Activated CD4-positive, alpha-beta T cell treated with anti-CD3 and anti-CD28 coated beads, Interleukin-2, amount 50 U/mL, for 16 hours (primary cell): ENCODE measurements around the gene ICA1.
A peak's percentile ranks its signal among the peaks of the same experiment; 100 is the strongest.

ENCODE experiments used
- DNase-seq: peaks from one replicate; pipeline ENCODE4 v3.0.0-alpha.2; 2020

Gene ICA1

DNA sequence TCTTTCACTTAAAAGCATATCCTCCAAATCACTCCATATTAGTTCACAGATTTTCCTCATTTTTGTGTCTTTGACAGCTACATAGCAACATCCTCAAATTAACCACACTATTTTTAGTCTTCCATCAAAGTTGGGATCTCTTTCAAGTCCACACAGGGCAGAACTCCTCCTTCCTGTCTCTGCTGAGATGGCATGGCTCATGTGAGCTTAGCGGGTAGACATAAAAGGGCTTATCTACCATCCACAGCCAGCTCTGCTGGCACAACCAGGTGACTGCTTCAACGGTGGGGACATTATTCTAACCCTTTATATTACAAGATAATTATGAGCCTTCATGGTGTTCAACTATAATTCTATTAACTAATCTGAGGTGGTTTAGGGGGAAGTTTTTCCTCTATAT lies 35.5 kb downstream of the ICA1 start:
- DNase-seq = no peak

DNA sequence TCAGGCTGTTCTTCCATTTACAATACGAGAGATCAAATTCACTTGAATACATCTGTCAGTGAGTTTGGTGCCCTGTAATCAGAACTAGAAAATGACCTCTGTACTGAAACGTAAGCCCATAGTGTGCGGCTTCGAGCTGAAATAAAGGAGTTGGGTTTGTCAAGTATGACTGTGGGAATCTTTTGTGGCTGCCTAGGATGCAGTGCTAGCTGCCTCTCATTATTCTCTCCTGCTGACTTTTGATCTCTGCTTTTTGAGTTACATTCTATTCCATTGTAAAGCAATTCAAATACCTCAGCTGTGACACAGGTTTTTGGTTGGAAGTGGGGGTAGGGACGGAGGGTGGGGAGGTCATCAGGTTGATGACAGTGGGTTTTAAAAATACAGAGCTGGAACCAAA lies 40.4 kb downstream of the ICA1 start:
- no peak for DNase-seq

DNA sequence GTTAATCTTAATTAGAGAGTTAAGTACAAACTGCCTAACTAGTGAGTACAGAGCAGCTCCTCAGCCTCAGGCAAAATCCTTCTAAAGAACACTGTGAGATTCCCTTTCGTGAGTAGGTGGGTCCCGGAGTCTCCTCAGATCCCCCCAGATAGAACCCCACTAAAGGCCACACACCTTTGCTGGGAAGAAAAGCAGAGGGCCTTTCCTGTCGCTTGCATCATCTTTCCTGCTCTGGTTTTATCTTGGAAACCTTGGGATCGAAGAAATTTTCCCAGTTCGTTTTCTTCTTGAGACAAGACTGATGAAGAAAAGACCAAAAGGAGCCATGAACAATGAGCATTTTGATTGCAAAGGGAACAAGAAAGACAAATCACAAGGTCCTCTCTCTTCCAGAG lies 40.9 kb downstream of the ICA1 start:
- DNase-seq = no peak

DNA sequence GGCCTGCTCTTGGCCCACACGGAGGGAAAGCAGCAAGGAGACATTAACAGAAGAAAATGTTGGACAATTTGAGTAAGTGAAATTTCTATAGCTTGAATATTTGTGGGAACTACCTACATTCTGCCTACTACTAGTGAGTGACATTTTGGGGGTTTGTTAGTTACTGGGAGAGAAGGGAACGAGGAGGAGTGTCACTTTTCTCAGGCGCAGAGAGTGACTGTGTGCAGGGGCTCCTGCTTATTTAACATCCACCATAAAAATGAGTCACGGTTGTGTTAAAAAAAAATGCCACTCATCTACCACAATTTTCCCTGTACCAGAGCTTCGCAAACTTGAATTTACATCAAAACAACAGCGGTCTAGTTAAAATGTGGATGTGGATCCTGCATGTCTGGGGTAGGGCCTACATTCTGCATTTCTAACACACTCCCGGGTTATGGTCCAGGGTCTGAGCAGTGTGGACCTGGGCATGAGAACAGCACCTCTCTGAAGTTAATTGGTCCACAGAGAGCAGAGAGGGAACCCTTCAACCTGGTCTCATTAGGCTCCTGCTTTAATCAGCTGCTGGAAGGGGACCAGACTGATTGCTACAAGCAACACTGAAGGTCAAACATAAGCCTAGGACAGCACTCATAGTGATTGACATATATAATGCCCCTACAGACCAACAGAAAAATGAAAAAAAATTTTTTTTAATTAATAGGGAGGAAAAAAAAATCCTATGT lies 41.4 kb downstream of the ICA1 start:
- DNase-seq = no peak

DNA sequence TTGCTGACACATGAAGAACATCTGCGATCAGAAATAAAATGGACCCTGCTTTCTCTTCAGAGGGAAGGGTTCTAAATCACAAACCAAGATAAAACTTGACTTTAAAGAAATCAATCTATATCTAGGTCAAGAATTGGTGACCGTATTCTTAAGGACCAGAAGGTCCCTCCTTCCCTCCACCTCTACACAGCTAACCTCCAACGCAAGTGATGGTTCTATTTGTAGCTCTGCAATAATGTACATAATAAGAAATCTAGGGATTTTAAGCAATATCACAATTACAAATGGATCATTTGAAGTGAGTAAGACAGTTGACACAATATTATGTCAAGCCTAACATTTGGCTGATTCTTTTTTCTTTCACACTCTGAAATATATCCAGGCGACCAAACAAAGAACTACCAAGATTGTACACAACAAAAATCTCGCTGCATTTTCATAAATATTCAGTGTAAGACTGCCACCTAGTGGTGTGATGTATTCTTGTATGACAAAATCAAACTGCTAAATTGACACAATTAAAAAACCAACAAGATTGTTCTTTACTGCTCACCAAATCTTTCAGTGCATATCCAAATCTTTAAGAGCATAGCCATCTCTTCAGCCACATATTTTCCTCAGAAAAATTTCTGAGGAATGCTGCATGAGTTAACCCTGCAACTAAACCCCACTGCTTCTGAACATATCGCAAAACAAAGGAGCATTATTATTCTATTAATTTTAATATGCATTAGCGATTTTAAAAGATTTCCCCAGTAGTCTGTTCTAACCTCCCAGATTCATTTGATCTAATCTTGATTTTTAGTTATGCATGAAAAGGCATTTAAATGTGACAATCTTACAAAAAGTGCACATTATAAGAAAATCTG lies 44.5 kb downstream of the ICA1 start:
- peak; percentile 64 for DNase-seq

DNA sequence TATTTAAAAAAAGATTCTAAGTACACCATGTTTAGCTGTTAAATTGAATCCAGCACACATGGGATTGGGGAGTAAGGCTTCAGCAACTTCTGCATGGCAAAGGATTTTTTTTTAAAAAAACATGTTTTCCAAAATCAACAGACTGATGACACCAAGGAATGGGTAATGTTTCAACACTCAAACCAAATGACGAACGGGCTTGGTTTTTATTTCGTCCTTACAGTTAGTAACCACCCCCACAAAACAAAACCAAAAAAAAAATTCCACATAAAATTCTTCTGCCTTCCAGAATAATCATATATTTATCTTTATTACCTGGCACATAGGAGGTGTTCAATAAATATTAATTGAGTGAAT lies 45.7 kb downstream of the ICA1 start:
- no peak for DNase-seq

DNA sequence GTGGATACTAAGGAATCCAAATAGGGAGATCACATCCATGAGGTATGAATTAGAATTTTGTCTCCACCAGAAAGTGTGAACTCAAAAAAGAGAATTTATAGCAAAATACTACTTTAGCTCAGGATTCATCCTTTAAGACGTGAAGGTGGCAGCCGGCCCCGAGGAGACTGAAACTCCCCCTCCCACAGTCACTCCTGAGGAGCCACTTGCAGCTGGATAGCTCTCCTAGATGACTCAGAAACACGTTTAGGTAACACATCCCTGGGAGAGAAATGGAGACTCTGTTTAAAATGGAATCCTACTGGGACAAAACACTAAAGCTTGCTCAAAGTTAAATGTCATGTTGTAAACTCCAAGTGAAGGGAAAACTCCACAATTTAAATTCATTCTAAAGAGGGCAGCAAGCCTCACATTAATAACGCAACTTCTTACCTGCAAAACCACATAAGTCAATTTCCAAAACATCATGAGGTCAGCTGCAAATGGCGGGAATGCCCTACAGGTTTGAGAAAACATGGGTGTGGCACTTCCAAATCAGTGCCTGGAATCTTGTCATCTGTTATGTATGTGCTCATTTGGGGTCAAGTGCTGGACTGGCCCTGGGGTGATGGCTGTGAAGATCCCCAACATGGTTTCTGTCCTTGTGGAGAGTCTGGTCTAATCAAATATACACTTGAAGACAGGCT lies 46.2 kb downstream of the ICA1 start:
- DNase-seq = no peak

DNA sequence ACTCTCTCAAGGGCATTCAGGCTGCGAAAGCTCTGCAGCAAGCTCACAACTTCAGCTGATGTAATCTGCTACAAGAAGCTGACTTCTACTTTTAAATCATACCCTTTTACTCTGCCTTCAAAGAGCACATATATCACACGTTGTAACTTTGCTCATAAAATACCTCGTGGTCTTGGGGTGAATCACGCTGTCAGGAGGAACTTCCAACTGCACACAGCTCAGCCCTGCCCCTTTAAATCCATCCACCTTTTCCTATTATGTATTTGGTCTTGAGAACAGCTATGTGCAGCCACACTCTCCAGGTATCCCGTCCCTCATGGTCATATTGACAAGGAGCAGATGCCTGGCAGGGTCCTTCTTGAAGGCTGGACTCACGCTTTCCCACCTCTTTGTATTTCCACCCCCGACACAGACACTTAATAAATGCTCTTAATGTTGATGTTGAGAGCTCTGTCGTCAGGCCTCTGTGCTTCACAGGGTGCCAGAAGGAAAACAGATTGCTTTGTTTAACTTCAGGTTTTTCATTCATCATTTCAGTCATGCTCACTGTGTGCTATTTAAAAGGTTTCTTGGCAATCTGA lies 47.6 kb downstream of the ICA1 start:
- no peak for DNase-seq

DNA sequence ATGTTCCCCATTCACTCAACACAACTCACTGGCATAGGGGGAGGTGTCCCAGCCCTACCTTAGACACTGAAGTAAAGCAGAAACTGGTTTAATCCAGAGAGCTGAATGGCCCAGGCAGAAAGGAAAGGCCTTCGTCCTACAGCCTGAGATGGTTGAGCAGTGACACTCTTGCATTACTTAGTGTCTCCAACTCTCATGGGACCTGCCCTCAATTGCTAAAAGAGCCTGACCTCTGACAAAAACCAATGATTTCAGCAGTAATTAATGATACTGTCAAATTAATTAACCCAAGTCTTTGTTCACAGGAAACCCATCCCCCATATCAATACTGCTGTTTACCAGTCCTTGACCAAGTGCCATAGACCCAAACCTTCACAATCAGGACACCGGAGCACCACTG lies 48.6 kb downstream of the ICA1 start:
- no peak for DNase-seq

DNA sequence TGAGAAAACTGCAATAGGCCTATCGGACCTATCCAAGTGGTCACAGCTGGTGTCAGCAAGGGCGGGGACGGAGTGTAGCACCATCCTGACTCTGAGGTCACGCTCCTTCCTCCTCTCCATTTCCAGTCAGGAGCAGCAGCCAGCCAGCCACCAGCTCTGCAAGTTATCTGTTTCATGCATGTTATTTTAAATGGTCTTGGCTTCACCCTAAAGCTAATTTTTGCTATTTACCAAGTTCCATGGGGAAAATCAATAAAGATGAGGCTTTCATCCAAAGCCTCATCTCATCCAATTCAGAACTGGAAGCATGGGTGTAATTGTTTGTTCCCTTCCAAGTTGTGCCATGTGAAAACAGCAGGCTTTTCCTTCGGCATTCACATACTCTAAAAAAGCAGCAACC lies 49.3 kb downstream of the ICA1 start:
- DNase-seq = no peak

DNA sequence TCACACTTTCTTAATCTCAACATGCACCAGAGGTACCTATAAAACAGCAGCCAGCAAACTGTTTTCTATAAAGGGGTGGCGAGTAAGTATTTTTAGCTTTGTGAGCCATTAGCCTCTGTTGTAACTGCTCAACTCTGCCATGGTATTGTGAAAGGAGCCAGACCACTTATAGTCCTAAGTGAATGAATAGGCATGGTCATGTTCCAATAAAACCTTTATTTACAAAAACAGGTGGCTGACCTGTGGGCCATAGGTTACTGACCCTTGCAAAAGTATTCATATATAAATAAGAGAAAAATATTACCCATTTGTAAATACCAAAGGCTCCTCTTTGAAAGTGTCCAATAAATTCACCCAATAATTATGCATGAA lies 50.3 kb downstream of the ICA1 start:
- no peak for DNase-seq

DNA sequence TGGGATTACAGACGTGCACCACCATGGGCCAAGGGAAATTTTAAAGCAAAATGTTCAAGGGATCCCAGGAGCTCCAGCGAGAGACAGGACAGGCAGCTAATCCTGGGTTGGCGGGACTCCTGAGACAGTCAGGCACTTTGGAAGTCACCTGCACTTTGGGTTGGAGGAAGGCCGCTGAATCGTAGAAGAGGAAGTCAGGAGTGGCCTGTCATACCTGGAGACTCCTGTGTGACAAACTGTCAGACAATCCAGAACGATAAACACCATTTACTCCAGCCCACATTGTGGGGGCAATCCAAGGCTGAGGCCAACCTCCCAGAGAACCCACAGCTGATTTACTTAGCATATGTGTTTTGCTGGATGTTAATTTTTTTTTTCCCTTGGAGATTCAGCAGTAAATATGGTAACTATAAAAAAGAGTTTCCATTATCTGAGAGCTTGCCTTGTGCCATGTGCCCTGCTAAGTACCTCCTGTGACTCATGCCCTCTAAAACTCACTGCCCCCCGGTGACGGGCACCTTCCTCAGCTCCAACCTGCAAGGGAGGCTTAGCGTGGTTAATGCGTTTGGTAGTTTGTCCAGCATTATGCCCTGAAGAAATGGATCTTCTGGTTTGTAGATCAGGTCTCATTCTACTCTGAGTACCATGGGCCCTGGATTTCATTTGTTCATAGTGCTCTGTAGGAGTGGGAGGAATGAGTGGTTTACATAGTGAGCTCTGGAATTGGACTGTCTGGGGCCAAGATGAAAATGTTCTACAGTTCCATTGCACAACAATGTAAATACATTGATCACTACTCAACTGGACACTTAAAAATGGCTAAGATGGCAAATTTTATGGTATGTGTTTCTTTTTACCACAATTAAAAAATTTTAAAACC lies 50.9 kb downstream of the ICA1 start:
- no peak for DNase-seq

DNA sequence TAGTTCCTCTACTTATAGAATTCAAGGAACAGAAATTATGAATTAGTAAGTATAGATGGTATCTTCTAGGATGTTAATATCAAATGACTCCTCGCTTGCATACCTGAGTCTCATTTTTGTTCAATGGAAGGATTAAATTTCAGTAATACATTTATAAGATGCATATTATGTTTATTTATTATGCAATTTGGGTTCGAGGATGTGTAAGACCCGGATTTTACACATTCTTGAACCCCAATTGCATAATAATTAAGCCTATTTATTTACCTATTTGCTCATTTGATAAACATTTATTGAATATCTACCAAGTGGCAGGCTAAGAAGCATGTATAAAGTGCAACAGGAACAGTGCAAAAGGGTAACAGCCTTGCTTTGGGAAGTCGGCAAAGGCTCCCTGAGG lies 52.6 kb downstream of the ICA1 start:
- DNase-seq = no peak

DNA sequence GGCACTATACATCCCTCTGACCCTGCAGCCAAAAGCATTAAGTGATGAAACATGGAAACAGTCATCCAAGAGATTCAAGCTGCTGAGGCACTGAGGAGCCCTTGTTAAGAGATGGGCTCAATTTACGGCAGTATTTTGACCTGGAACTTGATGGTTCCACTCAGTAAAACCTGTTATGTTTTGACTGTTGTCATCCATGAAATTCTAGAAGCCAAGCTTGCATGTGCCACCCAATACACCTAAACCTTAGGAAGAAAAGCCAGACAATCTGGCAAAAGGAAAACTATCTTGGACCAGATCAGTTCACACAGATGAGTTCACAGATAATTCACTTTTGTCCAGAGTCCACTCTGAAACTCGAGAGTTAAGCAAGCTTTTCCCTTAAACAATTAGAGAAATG lies 53.2 kb downstream of the ICA1 start:
- DNase-seq = no peak

DNA sequence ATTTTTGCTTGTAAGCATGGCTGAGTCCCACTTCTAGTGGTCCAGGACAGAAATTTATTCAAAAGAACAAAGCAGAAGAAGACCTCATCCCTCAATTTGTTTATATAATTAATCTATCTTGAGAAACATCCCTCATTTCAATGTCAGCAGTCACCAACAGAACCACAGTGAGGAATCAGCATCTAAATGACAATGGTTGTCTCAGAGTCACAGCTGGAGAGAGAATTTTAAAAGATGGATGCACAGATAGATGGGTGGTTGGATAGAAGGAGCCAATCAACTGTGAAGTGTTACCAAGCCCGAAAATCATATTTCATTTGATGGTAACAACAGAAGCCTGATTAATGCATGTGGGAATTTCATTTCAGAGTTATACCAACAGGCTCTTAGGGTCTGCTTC lies 55.0 kb downstream of the ICA1 start:
- DNase-seq = no peak

DNA sequence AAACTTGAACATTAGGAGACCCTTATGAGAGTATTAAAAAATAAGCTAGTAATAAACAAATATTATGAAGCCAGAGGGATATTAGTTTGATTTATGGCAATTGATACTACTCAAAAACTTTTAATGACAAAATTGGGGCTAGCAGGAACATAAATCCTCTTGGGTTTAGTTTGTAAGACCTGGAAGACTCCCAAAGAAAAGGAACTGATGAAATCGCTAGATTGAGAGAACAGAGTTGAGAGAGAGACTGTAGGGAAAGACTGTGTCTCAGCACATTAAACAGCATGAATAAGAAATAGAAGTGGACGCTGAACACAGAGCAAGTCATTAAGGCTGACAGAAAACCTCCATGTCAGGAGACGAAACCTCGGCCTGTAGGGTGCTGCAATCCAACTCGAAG lies 56.4 kb downstream of the ICA1 start:
- DNase-seq = no peak

DNA sequence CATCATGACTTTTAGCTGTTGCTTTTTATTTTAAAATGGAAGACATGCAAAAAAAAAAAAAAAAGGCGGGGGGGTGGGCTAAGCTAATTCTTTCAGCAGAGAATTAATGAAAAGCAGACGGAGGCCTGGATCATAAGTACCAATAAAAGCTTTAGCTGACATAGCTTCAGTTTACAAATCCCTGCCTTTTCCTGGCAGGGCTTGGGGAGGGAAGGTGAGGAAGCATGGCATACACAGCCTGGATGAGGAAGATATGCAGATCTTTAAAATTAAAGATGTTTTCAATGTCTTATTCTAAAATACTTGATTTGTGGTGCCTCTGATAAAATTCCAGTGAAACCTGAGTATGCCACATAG lies 57.0 kb downstream of the ICA1 start:
- no peak for DNase-seq

DNA sequence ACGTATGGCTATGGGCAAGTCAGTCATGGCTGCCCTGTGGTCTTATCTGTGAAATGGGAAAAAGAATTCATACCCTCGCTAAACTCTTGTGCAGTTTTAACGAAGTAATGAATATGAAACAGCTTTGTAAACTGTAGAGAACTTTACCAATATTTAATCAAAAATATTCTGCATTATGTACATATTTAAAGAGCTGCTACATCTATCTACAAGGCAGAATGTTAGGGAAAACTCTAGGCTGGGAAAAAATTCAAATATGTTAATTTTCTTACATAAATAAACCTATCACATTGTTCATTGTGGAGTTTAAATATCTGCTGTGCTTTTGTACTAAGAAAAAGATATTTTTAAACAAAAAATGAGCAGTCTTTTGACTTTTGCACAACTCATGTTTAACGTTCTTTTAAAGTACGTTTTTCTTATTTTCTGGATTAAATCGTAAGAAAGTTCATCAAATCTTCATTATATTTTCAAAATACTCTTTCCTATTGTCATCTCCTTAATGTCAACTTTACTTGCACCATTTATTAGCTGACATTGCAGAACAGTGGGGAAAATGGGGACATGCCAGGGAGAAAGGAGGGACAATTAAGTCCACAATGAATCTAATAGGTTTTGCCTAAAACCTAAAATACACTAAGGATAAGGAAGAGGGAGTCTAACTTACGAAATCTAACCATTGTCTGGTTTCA lies 57.5 kb downstream of the ICA1 start:
- no peak for DNase-seq

DNA sequence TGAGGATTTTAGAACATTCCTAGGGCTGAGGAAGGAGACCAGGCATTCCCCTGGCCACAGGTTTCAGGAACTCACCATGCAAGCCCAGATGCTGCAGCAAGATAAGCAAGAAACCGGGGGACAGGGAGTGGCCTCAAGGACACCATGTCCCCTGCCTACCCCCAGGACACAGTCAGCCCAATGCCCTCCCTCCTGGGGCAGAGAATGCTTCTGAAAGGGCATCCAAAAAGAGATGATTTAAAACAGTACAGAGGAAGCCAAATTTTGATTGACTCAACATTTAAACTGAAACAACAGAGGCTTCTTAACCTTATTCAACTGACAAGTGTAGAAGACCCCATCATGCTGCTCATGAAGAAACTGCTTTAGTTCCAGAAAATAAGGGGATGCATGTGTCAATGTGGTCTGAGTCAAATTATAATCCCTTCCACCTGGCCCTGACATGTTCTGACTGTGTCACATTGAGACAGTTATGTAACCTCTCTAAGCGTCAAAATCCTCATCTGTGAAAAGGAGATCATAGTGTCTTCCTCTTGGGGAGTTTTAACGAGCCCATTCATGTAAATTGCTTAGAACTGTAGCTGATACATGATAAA lies 60.0 kb downstream of the ICA1 start:
- no peak for DNase-seq

DNA sequence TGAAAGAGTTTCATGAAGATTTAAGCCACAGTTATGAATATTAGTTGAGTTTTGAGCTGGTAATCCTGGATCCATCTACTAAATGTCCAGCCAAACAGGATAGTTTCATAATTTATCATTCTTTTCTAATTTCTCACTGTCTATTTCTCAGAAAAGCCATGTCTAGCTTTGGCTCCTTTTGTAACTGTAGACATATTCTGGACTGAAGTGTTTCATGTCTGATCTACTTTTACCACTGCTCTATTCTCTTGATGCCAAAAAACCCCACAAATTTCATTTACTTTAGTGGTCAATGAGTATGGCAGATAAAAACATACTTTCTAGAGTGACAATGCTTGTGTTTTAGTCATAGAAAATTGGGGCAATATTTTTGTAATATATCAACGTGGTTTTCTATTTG lies 61.2 kb downstream of the ICA1 start:
- no peak for DNase-seq

DNA sequence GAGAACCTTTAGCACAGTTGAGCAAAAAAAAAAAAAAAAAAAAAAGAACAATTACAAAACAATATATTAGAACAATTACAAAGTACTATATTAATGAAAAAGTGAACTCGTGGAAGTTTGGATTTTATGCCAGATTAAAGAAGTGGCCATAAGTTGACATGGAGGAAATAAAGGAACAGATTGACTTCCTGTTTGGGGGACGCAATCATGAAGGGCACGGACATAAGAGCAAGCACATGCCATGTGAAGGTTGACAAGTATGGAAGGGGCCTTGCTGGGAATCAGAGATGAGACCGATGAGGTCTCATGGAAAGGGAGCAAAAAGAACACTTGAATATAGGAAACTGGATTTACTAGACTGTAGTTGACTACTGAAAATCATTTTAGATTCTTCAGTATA lies 61.7 kb downstream of the ICA1 start:
- DNase-seq = no peak
